Activated CD4-positive, CD25-positive, alpha-beta regulatory T cell treated with anti-CD3 and anti-CD28 coated beads, Interleukin-2, amount 50 U/mL, for 24 hours (primary cell): ENCODE measurements around the gene POLE4.

ENCODE experiments used
- ATAC-seq, 2 donors: fragments of 150-1000 bp; cut with Tn5 transposase; one replicate each; pipeline ENCODE4 v1.10.0; 2021; ENCODE audit warnings: mild to moderate bottlenecking in 1 of 2, moderate library complexity in 1 of 2

Gene POLE4

GRCh38 chr2:75003276-75003675 is 44.8 kb downstream of the POLE4 start:
- no peak for ATAC-seq

GRCh38 chr2:75003773-75004172 is 45.3 kb downstream of the POLE4 start:
- ATAC-seq = no peak

GRCh38 chr2:75006041-75006440 is 47.6 kb downstream of the POLE4 start:
- ATAC-seq = no peak

GRCh38 chr2:75007061-75007460 is 48.6 kb downstream of the POLE4 start:
- no peak for ATAC-seq

- ATAC-seq = no peak
Measured at GRCh38 chr2:75007819-75008218, 49.4 kb downstream of the POLE4 start.

- ATAC-seq = no peak
Measured at GRCh38 chr2:75010571-75010970, 52.1 kb downstream of the POLE4 start.

GRCh38 chr2:75012080-75012479 is 53.6 kb downstream of the POLE4 start:
- ATAC-seq = no peak

- no peak for ATAC-seq
Measured at GRCh38 chr2:75018162-75018561, 59.7 kb downstream of the POLE4 start.
